Activated gamma-delta T cell treated with anti-CD3 and anti-CD28 coated beads, Interleukin-2, amount 50 U/mL, for 16 hours (primary cell): ENCODE results near the gene BUB1B.
"Not testable (repeated sequence)": the region's sequence is repeated elsewhere in the genome, so short reads cannot be mapped to it uniquely, and the experiment has no call there.

Source experiments
- DNase-seq: peaks from one replicate; pipeline ENCODE4 v3.0.0-alpha.2; 2020; ENCODE audit warnings: low read depth

BUB1B gene

DNA sequence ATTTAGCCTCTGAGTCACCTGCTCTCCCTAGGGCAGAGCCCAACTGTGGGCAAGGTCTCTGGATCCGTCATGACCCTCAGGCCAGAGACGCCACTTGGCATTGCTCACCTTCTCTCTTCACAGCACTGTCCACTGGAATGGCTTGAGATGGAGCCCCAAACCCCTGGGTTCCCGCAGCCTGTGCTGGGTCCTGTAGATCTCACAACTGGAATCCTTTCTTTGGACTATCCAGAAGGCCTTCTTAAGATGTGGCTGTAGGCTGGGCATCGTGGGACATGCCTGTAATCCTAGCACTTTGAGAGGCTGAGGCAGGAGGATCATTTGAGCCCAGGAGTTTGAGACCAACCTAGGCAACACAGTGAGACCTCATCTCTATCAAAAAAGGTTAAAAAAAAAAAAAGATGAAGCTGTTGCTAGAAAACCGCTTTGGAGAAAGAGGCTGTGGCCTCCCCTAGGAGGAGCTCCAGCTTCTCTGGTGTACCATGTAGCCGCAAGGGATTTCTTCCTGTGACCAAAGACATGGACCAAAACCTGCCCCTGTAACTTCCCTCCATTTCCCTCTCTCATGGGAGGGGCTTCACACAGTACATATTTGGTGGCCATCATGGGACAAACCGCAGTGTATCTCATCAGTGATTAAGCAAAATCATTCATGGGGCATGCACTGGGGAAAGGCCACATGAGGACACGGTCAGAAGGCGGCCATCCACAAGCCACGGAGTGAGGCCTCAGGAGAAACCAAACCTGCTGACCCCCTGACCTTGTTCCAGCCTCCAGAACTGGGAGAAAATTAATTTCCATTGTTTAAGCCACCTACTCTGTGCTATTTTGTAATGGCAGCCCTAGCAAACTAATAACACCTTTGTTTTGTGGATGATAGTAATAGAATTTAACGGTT lies 23.3 kb upstream of the BUB1B start:
- DNase-seq, result no peak

DNA sequence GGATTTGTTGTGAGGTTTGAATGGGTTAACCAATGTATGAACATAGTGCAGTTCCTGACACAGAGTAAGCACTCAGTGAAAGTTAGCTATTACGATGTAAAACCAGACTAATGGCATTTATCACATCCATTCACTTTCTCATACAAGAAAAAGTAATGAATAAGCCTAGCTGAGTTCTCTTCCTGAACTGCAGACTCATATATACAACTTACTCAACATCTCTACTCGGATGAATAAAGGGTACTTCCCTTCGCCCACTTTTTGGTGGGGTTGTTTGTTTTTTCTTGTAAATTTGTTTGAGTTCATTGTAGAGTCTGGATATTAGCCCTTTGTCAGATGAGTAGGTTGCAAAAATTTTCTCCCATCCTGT lies 22.7 kb upstream of the BUB1B start:
- not testable (repeated sequence) for DNase-seq

DNA sequence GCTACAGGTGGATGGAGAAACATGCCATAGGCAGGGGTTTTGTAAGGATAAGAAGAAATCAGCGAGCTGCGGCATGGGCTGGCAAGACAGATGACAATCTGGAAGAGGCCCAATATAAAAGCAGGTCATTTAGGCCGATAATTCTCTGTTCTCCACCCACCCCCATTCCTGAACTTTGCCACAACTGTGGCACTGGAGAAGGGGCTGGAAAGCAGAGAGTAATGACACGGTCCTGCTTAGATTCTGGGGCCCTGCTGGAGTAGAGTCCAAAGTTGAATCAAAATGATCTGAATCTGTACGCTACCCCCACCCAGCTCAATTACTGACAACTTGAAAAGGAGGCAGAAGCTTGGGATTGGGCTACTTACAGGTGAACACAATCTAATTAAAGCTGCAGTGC lies 18.4 kb upstream of the BUB1B start:
- DNase-seq, result no peak

DNA sequence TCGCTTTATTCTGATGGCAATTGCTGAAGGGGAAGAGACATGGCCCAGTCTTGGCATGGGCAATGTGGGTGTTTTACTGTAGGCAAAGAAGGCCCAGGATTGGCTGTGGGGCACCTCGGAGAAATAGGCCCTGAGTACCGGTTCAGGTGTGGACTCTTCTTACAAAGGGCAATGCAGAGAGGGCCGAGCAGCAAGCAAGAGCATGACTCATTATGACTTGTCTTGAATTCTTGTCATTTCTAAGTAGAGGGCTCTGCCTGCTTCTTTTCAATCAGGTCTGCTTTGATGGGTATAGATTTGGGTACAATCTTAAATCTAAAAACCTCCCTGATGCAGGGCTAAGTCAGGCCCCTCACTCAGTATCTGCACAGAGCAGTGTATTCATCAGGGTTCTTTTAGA lies 14.8 kb upstream of the BUB1B start:
- DNase-seq, result no peak

DNA sequence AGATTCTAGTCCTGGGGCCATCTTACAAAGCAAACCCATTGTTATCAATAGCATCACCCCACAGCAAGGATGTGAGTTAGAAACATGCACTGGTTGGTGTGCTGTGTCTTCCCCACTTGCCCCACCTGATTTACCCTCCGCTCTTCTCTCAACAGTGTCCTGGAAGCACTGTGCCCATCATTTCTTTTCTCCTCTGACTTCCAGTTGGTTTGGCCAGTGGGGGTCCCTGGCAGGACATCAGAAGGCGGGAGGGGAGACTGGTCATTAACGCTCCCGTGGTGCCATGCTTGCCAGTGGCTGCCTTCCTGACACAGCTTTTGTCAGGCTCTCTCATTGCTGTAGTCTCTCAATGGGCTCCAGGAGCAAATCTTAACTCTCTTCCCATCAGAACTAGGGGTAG lies 11.5 kb upstream of the BUB1B start:
- no peak for DNase-seq

DNA sequence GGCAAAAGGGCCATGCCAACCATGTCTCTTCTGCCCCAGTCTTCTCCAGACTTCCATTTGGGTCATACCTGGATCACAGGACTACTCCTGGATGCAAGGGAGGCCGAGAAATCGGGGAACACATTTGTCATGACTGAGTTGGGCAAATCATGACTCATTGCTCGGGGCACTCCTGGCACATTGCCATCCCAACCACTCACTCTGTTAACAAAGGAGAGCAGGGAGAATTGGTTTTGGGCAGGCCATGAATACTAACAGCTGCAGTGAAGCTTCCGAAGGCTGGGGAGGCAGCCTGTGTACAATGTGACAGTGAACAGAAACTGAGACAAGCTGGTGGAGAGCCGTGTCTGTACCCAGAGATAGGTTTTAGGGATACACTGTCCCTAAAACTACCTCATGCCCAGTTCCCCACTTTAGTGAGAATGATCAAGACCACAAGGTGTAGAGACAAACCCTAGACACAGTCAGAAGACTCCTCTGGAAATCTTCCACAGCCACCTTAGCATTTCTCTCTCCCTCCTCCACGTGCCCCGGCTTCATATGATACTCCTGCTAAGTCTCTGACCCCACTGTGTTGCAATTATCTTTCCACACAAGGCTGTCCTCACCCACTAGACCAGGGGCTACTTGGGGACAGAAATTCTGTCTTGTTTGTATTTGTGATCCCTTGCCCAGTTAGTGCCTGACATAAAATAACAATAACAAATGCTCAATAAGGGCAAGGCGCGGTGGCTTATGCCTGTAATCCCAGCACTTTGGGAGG lies 10.5 kb upstream of the BUB1B start:
- DNase-seq, result no peak

DNA sequence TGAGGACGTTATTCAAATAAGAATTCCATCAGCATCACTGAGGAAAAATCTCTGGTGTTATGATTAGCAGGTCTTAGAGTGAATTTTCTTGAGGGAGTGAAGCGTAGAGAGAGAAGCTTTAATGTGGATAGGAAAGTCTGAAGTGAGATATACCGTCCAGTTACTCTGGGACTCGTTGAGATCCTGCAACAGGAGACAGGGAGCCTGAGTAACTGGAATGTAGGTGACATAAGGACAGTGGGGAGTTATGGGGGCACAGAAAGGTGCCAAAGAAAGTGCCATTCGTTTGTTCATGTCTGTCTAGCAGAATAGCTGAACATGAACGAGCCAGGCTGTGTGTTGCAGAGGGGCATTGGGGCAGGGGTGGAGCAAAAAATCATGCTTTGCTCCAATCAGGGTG lies 9.4 kb upstream of the BUB1B start:
- DNase-seq, result no peak

DNA sequence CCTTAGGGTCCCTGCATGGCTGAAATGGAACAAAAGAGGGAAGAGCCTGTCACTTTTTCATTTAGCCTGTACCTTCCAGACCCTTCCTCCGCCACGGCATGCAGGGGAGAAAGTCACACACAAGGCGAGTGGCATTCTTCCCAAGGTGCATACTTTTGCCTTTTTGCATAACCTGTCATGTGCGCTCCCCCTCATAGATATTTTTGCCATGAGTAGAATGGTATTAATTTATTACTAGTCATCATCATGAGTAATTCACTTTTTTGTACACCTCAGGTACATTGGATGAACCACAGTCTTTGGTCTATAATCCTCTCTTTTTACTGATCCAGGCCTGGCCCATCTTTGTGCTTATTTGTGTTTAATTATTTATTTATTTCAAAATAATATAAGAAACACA lies 8.9 kb upstream of the BUB1B start:
- DNase-seq, result no peak

DNA sequence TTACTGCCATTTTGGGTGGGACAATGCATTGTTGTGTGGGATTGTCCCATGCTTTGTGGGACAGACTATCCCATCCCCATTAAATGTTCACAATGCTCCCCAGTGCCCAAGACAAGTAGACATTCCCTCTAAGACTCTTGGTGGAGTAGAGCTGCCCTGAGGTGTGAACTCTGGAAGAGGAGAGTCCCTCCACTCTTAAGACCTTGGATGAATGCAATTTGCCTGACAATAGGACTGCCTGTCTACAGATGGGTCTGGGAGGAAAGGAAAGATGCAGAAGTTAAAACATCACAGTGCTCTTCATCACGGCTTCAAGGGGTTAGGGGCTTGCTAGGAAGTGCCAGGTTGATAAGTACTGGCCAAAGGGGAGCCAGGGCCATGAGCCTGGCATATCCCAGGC lies 6.0 kb upstream of the BUB1B start:
- DNase-seq, result not testable (repeated sequence)

DNA sequence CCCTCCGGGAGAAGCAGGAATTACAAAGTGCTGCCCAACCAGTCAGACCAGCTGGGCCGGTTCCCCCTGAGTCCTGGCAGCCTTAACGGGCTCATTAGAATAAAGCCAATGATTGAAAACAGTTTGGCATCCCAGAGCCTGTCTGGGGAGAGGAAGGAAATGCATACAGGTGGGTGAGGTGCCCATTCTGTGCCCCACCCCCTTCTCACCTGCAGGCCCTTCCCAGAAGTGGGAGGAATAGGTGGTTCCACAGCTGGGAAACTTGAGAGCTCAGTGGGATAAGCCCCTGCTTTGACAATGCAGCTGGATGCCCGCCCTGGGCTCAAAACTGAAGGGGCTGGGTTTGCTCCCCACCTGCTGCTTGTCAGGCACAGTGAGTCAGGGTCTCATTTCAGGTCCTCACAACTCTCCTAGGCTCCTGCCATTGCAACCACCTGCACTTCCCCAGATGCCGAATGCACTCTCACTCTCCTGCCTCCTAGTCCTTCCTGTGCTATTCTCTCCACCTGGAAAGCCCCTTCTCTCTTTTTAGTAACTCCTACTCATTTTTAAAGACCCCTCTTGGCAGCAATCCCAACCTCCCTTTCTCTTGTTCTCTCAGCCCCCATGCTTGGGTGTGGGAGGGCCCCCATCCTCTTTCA lies 5.5 kb upstream of the BUB1B start:
- DNase-seq, result no peak

DNA sequence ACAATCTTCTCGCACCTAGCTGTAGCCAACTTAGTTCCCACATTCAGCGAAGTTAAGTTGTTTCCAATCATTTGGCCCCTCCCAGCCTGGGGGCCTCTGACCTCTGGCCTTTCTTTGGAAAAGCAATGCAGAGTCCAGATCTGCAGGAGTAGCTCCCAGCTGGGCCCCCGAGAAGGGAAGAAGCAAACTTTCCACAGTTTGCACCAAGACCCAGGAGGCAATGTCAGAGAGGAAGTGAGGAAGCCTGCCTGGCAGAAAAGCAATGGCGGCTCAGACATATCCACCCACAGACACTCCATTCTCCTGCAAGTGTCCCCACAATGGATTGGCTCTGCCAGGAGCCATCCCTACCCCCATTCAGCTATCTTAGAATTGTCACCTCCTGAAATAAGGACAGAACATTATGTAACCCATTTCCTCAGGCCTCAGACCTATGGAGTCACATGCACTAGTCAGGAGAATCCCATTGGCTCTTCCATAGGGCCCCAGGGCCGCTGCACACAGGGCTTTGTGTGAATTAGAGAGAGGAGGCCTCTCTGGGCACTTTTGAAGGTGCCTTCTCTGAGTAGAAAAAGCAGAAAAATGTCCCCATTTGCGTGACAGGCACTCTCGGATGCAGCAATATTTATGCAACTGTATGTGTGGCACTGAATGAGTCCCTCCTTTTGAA lies 3.0 kb upstream of the BUB1B start:
- no peak for DNase-seq

DNA sequence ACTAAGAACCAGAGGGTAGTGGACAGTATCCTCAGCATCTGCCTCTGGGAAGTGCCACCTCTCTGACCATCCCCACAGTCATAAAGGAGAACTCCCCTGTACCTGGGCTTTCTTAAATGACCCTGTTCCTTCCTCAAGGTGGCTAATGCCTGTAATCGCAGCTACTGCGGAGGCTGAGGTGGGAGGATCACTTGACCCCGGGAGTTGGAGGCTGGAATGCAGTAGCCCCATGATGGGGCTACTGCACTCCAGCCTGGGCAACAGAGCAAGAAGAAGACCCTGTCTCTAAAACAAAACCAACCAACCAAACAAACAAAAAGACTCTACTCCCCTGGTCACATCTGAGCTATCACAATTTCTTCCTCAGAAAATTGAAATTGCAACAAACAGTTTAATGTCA lies 848 bp upstream of the BUB1B start:
- no peak for DNase-seq

DNA sequence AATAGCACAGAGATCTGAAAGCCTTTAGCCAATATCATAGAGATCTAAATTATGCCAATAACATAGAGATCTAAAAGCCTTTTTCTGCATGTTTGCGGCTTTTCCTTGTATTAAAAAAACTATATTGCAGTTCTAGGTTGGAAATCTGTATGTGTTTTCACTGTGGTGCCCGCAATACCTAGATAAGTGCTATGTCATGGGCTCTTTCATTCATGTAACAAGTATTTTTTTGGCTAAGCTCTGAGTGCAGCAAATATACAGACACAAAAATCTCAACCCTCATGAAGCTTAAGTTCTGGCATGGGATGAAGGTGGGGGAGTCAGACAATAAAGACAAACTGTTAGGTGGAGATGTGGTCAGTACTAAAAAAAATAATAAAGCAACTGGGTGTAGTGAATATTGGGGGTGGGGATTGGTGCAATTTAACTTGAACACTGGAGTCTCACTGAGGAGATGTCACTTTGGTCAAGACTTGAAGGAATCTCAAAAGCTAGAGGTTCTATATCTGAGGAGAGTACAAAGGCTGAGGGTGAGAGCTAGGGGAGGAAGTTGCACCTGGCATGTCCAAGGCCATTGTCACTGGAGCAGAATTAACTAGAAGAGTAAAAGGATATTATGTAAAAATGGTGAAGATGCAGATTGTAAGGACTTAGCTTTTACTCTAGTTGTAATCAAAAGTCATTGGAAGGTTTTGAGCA lies 973 bp downstream of the BUB1B start:
- no peak for DNase-seq

DNA sequence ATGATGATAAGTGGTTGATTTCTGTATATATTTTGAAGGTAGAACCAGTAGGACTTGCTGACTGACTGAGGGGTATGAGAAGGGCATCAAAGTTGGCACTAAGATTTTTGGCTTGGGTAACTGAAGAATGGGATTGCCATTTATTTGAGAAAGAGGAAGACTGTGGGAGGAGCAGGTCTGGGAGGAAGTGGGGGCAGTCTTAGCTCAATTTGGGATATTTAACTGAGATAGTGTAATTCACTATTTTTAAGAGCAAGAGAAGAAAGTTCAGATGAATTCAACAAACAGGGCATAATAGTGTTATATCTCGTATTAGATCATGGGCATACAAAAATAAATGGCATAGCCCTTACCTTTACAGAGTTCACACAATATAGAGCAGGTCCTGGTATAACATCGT lies 1.7 kb downstream of the BUB1B start:
- DNase-seq, result no peak

DNA sequence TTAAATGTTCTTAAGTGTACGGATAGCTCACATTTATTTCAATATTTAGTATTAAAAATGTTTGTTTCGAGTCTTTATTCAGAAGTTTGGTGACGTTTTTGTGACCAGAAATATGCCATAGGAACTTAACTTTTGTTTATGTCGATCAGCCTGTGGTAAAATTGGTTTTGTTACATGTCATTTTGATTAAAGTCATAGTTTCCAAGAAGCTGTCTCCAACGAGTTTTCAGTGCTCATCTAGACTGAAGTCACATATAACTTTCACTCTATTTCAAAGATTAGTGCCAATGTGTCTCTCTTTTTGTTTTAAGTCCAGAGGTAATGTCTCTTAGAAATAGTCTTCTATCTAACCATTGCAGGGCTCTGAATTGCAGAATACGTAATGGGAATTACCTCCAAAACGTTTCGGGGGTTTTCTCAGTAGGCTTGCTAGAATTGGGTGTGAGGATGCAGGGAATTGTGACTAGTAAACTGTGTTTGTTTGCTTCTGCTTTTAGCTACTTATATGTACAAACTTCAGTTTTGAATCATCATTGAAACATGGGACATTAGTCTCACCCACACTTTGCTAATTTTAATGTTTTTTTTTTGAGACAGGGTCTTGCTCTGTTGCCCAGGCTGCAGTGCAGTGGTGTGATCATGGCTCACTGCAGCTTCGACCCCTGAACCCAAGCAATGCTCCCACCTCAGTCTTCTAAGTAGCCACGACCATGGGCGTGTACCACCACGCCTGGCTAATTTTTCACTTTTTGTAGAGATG lies 3.0 kb downstream of the BUB1B start:
- no peak for DNase-seq

DNA sequence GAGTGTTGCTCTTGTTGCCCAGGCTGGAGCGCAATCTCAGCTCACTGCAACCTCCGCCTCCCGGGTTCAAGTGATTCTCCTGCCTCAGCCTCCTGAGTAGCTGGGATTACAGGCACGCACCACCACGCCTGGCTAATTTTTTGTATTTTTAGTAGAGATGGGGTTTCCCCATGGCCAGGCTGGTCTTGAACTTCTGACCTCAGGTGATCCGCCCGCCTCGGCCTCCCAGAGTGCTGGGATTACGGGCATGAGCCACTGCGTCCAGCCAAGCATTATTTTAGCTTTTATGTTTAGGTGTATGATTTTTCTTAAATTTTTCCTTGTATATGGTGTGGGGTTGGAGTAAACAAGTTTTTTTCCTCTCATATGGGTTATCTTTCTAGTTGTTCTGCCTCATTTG lies 6.5 kb downstream of the BUB1B start:
- not testable (repeated sequence) for DNase-seq

DNA sequence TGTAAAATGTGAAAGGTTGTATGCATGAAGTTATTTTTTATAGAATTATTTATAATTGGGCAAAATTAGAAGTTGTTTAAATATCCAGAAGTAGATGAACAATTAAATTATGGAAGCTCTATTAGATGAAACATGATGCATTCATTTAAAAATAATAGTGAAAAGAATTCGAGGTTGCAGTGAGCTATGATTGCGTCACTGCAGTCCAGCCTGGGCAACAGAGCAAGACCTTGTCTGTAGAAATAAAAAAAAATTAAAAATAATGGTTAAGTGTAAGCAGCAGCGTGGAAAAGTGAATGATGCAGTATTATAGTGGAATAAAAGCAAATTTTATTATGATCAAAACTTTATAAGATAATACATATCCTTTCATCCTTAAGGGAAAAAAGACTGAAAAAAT lies 14.3 kb downstream of the BUB1B start:
- DNase-seq, result no peak

DNA sequence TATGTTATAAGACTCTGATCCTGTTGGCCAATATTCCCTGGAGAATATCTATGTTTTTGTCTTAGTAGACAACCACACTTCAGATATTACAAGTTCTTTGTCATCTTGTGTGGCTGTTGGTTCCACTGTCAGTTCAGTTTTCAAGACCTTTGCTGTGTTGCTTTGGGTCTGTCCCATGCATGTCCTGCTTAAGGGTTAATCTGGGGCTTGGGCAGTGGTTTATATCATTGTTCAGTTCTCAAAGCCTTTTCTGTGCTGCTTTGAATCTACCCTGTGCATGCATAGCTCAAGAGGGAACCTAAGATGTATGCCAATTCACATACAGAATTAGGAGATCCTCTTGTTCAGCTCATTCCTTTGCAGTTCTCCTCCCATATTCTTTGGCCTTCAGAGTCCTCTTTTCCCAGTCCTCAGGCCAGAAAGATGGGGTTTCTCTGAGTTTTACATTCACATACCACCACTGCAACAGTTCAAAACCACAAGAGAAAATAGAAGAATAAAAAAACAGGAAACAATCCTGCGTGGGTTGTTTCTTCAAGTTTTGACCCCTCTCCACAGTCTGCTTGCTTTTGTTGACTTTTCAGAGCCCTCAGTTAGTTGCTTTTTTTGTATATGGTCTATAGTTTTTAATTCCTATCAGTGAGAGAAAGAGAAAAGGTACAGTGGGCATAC lies 21.6 kb downstream of the BUB1B start:
- DNase-seq, result no peak

DNA sequence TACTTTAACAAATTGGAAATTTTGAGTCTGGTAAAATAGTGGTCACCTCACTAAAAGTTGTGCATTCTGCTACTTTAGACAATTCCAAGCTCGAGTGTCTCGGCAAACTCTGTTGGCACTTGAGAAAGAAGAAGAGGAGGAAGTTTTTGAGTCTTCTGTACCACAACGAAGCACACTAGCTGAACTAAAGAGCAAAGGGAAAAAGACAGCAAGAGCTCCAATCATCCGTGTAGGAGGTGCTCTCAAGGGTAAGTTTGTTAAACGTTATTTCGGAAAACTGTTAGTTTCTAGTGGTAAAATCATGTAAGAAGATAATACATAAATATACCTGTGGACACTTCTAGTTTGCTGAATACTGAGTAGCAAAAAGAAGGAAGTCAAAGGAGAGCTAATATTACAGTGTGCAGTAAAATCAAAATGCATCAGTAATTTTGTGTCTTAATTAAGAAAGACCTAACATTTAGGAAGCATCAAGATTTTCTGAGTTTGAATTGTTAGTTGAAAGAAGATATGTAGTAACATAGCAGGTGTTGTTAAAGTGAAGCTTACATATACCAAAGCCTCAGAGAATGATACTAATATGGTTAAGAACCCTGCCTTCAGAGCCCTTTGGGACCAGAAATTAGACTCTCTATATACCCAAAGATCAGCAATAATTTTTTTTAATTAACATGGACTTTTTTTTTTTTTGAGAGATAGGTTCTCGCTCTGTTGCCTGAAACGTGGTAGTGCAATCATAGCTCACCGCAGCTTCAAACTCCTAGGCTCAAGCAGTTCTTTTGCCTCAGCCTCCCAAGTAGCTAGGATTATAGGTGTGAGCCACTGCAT lies 23.0 kb downstream of the BUB1B start:
- no peak for DNase-seq

DNA sequence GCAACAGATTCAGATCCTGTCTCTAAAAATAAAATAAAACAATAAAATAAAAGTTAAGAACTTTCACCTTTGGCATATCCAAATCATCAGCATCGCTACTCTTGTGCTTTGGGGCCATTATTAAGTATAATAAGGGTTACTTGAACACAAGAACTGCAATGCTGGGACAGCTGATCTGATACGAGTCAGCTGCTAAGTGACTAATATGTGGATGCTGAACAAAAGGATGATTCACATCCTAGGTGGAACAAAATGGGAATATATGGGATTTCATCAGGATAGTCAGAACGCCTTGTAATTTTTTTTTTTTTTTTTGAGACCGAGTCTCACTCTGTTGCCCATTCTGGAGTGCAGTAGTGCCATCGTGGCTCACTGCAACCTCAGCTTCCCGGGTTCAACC lies 29.7 kb downstream of the BUB1B start:
- no peak for DNase-seq
